RWPE1 (cell line): ENCODE results near the gene ZFP57.

Experiments used
- CTCF ChIA-PET: fragments of 350-600 bp; sonication (Branson Sonifier 250); formaldehyde crosslinking; extraction: SDS; loops from one replicate; lab custom pipeline; 2021; lab: Yijun Ruan, JAX
- POLR2A ChIA-PET: fragments of 400-600 bp; formaldehyde crosslinking; extraction: SDS; loops from one replicate; lab custom pipeline; 2020; ENCODE audit warnings: antibody characterized with exemption; ENCODE audit not compliant: low non-redundant PET; lab: Yijun Ruan, JAX
- DNase-seq: peaks from one replicate; pipeline ENCODE4 v3.0.0; 2012; ENCODE audit warnings: low spot score
- H3K27ac ChIP-seq: fragments of 450-650 bp; 2 replicates; pipeline ENCODE4 v1.5.1; 2017
- CTCF ChIP-seq: fragments of 450-650 bp; conservative IDR thresholded peaks from 2 replicates; pipeline ENCODE4 v1.5.1; 2017; ENCODE audit warnings: low read depth, mild to moderate bottlenecking

The ZFP57 gene

GRCh38 chr6:29680904-29681303 is at the start of gene ZFP57:
TSS of gene ZFP57 (minus strand) at chr6:29681152. CDS start at chr6:29677003, 4,149 bp downstream.
- ChIA-PET CTCF (interaction anchor here (1.4 kb wide), 1 partner anchor 31 kb away, joined by 4 read pairs; no protein-coding TSS in a partner anchor), POLR2A (no interaction called here)
- TF ChIP-seq CTCF = no peak
- DNase-seq = peak; percentile 31
- peak within 1 kb of the TSS; percentile 94 for H3K27ac ChIP-seq

GRCh38 chr6:29730575-29731126 is 49.7 kb upstream of the ZFP57 start:
- no peak for TF ChIP-seq CTCF
- DNase-seq = no peak
- ChIA-PET POLR2A (no interaction called here), CTCF (no interaction called here)
- no peak overlapping the region for H3K27ac ChIP-seq

- no peak for TF ChIP-seq CTCF
- POLR2A ChIA-PET = no interaction called here
- CTCF ChIA-PET = interaction anchor here (1.5 kb wide), 1 partner anchor 33 kb away, joined by 3 read pairs; no protein-coding TSS in a partner anchor
- no peak overlapping the region for H3K27ac ChIP-seq
- DNase-seq = no peak
These were observed 48.9 kb upstream of the ZFP57 start for GRCh38 chr6:29729774-29730328.

GRCh38 chr6:29728875-29729270 is 47.9 kb upstream of the ZFP57 start:
- ChIA-PET POLR2A (no interaction called here), CTCF (interaction anchor here (1.1 to 1.5 kb wide), 2 partner anchors 24 to 32 kb away, joined by 3 to 4 read pairs; no protein-coding TSS in a partner anchor)
- no peak for TF ChIP-seq CTCF

GRCh38 chr6:29728173-29728874 is 47.4 kb upstream of the ZFP57 start:
- CTCF ChIA-PET = interaction anchor here (1.1 to 1.5 kb wide), 2 partner anchors 24 to 32 kb away, joined by 3 to 4 read pairs; no protein-coding TSS in a partner anchor
- POLR2A ChIA-PET = no interaction called here
- TF ChIP-seq CTCF = no peak
- no peak overlapping the region for H3K27ac ChIP-seq
- no peak for DNase-seq

More at GRCh38 chr6:29728875-29729270, 47.9 kb upstream of the ZFP57 start:
- DNase-seq = no peak
- H3K27ac ChIP-seq = no peak overlapping the region

- H3K27ac ChIP-seq = no peak overlapping the region
- ChIA-PET POLR2A (no interaction called here), CTCF (no interaction called here)
- no peak for TF ChIP-seq CTCF
- DNase-seq = no peak
These were observed 46.7 kb upstream of the ZFP57 start for GRCh38 chr6:29727637-29728036.
